ENCODE results near the gene CALN1. TPM values are rescaled to one million over a fixed set of nuclear protein-coding genes. Genes with fewer than 3 reads are reported as not detected.

CALN1 gene
- total and polyA plus RNA-seq, 9 of the 15 experiments (the other 6 are each of a cell fraction or from before 2014, with no cell fraction given): 1.4 to 7.5 (median 3.3) TPM

- ChIA-PET POLR2A (no interaction called here), CTCF (ENCODE audit: low intra/inter-chr PET ratio) (no interaction called here)
- no peak for DNase-seq (ENCODE audit: extremely low read depth in 1 of 4, low spot score in 3 of 4)
- no peaks in the 10 kb centered on the region for H3K36me3 ChIP-seq (ENCODE audit: control insufficient read depth, insufficient read depth, low read length)
- H2AFZ ChIP-seq (ENCODE audit: low read depth, low read length): no peak overlapping the region
- H3K27me3 ChIP-seq (ENCODE audit: control insufficient read depth in 2 of 2, insufficient read depth in 2 of 2, low read length in 2 of 2): peaks cover 0 to 4% of the 10 kb centered on the region in 2 experiments; a peak in 1 of 5 replicates
- H3K4me1 ChIP-seq (replicated peaks in 1 of 2; ENCODE audit: control insufficient read depth in 2 of 2, insufficient read depth in 2 of 2, low read length in 2 of 2): no peaks in the 10 kb centered on the region
- no peak overlapping the region for H3K27ac ChIP-seq (ENCODE audit: extremely low read depth, low read depth, low read length)
- TF ChIP-seq FOXP1 (CRISPR knock-in tag; IDR thresholded peaks at IDR 0.05) (no peak), ZNF354B (CRISPR knock-in tag; IDR thresholded peaks at IDR 0.05) (no peak), CREB3L1 (IDR thresholded peaks at IDR 0.05; ENCODE audit: borderline replicate concordance, low read depth) (no peak), GABPB1 (CRISPR knock-in tag; IDR thresholded peaks at IDR 0.05) (no peak), ZNF75A (CRISPR knock-in tag; IDR thresholded peaks at IDR 0.05) (no peak), ZNF655 (CRISPR knock-in tag; IDR thresholded peaks at IDR 0.05) (no peak), MTA1 (IDR thresholded peaks at IDR 0.05; ENCODE audit: borderline replicate concordance) (no peak), BHLHE40 (IDR thresholded peaks at IDR 0.05; ENCODE audit: low read length) (no peak)
- no peak overlapping the region for H3K9ac ChIP-seq (ENCODE audit: insufficient read depth in 1 of 2, low read depth in 2 of 2, low read length in 2 of 2)
- FAIRE-seq: no peak
- H4K20me1 ChIP-seq (replicated peaks; ENCODE audit: control insufficient read depth, insufficient read depth, low read length): no peaks in the 10 kb centered on the region
- no peak overlapping the region for H3K4me3 ChIP-seq
- no peaks in the 10 kb centered on the region for H3K79me2 ChIP-seq (ENCODE audit: control insufficient read depth, insufficient read depth, low read length)
- in situ Hi-C loops (cut with MboI) (no loop called here), intact Hi-C loops (cut with micrococcal nuclease) (no loop called here)
- WGBS (ENCODE audit: insufficient coverage, low coverage, missing lambda C conversion rate): 8% methylated on average over 2 of the region's 2 CpGs
- H3K9me1 ChIP-seq (ENCODE audit: control insufficient read depth, insufficient read depth, low read length): no peaks in the 10 kb centered on the region
- H3K4me2 ChIP-seq (ENCODE audit: insufficient read depth, low read length): no peak overlapping the region
- BruUV-seq (replicated peaks): no TSS peak
- ATAC-seq: no peak
- H3K9me3 ChIP-seq (replicated peaks; ENCODE audit: control insufficient read depth, insufficient read depth, low read depth, low read length): no peaks in the 10 kb centered on the region
Measured at GRCh38 chr7:72057231-72057630, 354.9 kb downstream of the CALN1 start.
